MCF 10A (cell line): Measurements from ENCODE around the gene UBAC2. TPM values are rescaled to one million over a fixed set of nuclear protein-coding genes. Genes with fewer than 3 reads are reported as not detected.

Source experiments
- BruUV-seq: library from RNA; stranded (reverse); fragments of 400-500 nt; replicated peaks from 2 replicates; lab custom pipeline; 2021; lab: Mats Ljungman, UMichigan
- CTCF ChIA-PET: fragments of 300-600 bp; sonication (Branson Sonifier 250); formaldehyde crosslinking; extraction: SDS; loops from one replicate; lab custom pipeline; 2021; ENCODE audit warnings: antibody characterized with exemption, inconsistent platforms; lab: Yijun Ruan, JAX
- POLR2A ChIA-PET: fragments of 300-600, 350-650 bp; sonication (Branson Sonifier 250); formaldehyde crosslinking; extraction: SDS; loops from one replicate; lab custom pipeline; 2020; ENCODE audit warnings: antibody characterized with exemption, inconsistent platforms; lab: Yijun Ruan, JAX
- DNase-seq: peaks from one replicate; pipeline ENCODE4 v3.0.0-alpha.2; 2018; ENCODE audit not compliant: unreplicated experiment
- H3K27ac Mint-ChIP-seq: one replicate; pipeline ENCODE4 v1.8.0; 2022; ENCODE audit warnings: mild to moderate bottlenecking, low read depth, mixed read lengths; ENCODE audit not compliant: unreplicated experiment
- H3K27me3 Mint-ChIP-seq: one replicate; pipeline ENCODE4 v1.8.0; 2022; ENCODE audit warnings: mixed read lengths; ENCODE audit not compliant: insufficient read depth, unreplicated experiment
- H3K36me3 Mint-ChIP-seq: one replicate; pipeline ENCODE4 v1.8.0; 2022; ENCODE audit warnings: mild to moderate bottlenecking, moderate library complexity, mixed read lengths; ENCODE audit not compliant: insufficient read depth, unreplicated experiment
- H3K4me1 Mint-ChIP-seq: one replicate; pipeline ENCODE4 v1.8.0; 2022; ENCODE audit warnings: mixed read lengths; ENCODE audit not compliant: insufficient read depth, unreplicated experiment
- H3K4me3 Mint-ChIP-seq: one replicate; pipeline ENCODE4 v1.8.0; 2022; ENCODE audit warnings: mild to moderate bottlenecking, moderate library complexity, mixed read lengths; ENCODE audit not compliant: unreplicated experiment
- H3K9me3 Mint-ChIP-seq: one replicate; pipeline ENCODE4 v1.8.0; 2022; ENCODE audit warnings: mixed read lengths; ENCODE audit not compliant: unreplicated experiment
- intact Hi-C: fragments of 100-400 bp; cut with micrococcal nuclease; formaldehyde crosslinking; loops from 2 replicates; pipeline ENCODE4 v1.14.1; 2022
- total RNA-seq: library from RNA; stranded (reverse); gene quantifications from 2 replicates; pipeline ENCODE4 v1.2.3, GENCODE V29; 2022
- TF ChIP-seq, protein P1 (sequence below): fragments of 200-600 bp; IDR thresholded peaks from one replicate; pipeline ENCODE4 v1.8.0; 2022; ENCODE audit warnings: antibody characterized with exemption, mild to moderate bottlenecking; ENCODE audit not compliant: unreplicated experiment

The UBAC2 gene
- total RNA-seq, 1 experiment from 2014 or later: 74.7 TPM

DNA sequence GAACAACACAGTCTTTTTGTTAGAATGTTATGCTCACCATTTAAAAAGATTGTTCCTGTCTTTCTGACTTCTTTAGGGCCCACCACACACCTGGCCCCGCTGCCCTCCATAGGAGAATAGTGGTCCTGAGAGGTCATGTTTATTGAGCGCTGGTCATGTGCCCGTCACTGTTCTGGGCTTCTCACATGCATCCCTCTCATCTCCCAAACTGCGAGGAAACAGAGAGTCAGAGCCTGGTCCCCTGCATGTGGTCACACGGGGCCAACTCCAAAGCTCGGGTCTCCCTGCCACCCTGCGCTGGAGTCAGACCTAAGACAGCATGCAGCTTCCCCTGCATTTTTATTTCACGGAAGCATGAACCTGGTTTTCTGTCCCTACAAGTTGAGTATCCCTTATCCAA lies 177.0 kb downstream of the UBAC2 start:
- BruUV-seq: no TSS peak
- peaks cover 23% of the 10 kb centered on the region for H3K36me3 Mint-ChIP-seq
- H3K27me3 Mint-ChIP-seq: no peaks in the 10 kb centered on the region
- CTCF ChIA-PET: interaction anchor here (2.2 kb wide), 1 partner anchor 59 kb away, joined by 10 read pairs; no protein-coding TSS in a partner anchor
- peaks cover 10% of the 10 kb centered on the region for H3K4me1 Mint-ChIP-seq
- TF ChIP-seq, protein P1, sequence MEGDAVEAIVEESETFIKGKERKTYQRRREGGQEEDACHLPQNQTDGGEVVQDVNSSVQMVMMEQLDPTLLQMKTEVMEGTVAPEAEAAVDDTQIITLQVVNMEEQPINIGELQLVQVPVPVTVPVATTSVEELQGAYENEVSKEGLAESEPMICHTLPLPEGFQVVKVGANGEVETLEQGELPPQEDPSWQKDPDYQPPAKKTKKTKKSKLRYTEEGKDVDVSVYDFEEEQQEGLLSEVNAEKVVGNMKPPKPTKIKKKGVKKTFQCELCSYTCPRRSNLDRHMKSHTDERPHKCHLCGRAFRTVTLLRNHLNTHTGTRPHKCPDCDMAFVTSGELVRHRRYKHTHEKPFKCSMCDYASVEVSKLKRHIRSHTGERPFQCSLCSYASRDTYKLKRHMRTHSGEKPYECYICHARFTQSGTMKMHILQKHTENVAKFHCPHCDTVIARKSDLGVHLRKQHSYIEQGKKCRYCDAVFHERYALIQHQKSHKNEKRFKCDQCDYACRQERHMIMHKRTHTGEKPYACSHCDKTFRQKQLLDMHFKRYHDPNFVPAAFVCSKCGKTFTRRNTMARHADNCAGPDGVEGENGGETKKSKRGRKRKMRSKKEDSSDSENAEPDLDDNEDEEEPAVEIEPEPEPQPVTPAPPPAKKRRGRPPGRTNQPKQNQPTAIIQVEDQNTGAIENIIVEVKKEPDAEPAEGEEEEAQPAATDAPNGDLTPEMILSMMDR: no peak
- H3K27ac Mint-ChIP-seq: no peak overlapping the region
- H3K4me3 Mint-ChIP-seq: no peak overlapping the region
- DNase-seq: no peak
- POLR2A ChIA-PET: no interaction called here
- H3K9me3 Mint-ChIP-seq: no peaks in the 10 kb centered on the region
- intact Hi-C loops: no loop called here

DNA sequence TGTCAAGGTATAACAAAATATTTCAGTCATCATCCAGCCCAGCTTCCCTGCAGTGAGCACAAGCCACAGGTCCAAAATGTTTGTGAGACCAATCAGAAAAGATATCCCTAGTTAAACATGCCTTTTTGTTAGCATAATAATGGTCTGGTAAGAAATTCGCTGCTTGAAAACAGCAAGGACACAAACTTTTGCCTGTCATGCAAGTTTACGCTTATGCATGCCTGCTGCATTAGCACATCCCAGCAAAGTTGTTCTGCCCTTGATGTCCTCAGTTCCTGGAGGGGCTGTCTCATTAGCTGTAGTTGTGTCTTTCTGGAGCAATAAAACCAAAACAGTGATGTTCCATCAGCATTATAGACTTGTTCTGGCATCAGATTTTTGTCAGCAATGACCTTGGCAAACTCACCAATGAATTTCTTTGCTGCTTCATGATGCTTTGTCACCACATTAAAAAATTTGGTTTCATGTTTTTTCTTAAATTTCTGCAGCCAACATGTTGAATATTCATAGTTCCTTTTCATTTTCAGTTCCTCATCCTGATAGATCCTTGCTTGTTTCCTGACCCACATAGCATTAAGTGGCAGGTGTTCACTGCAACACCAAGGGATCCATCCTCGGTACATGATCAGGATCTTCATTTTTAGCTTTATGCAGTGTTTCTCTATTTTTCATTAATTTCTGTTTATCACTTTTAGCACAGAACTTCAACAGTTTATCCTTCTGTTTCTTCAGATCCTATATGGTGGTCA lies 178.5 kb downstream of the UBAC2 start:
- POLR2A ChIA-PET: no interaction called here
- Mint-ChIP-seq H3K4me1 (peaks cover 18% of the 10 kb centered on the region), H3K27me3 (no peaks in the 10 kb centered on the region), H3K9me3 (no peaks in the 10 kb centered on the region), H3K4me3 (no peak overlapping the region), H3K36me3 (peaks cover 23% of the 10 kb centered on the region), H3K27ac (no peak overlapping the region)
- DNase-seq: no peak
- intact Hi-C loops: no loop called here
- TF ChIP-seq, protein P1: no peak
- CTCF ChIA-PET: interaction anchor here (1.0 to 2.2 kb wide), 2 partner anchors 57 to 110 kb away, joined by 3 to 10 read pairs; no protein-coding TSS in a partner anchor
- BruUV-seq: no TSS peak

- no peak for DNase-seq
- intact Hi-C loops: no loop called here
- H3K4me3 Mint-ChIP-seq: no peak overlapping the region
- POLR2A ChIA-PET: no interaction called here
- peaks cover 24% of the 10 kb centered on the region for H3K36me3 Mint-ChIP-seq
- H3K9me3 Mint-ChIP-seq: no peaks in the 10 kb centered on the region
- no TSS peak for BruUV-seq
- H3K27ac Mint-ChIP-seq: no peak overlapping the region
- TF ChIP-seq, protein P1: no peak
- H3K27me3 Mint-ChIP-seq: no peaks in the 10 kb centered on the region
- CTCF ChIA-PET: interaction anchor here (0.6 to 2.2 kb wide), 2 partner anchors 56 to 1451 kb away, joined by 4 to 10 read pairs; no protein-coding TSS in a partner anchor
- H3K4me1 Mint-ChIP-seq: peaks cover 18% of the 10 kb centered on the region
Measured at GRCh38 chr13:99379856-99380801, 179.5 kb downstream of the UBAC2 start.
